Hepatocyte (in vitro differentiated cells): Measurements from ENCODE around the gene STS. TPM values are rescaled to one million over a fixed set of nuclear protein-coding genes. Genes with fewer than 3 reads are reported as not detected.

ENCODE experiments used
- DNase-seq: peaks from one replicate; pipeline ENCODE4 v3.0.0-alpha.2; 2016; ENCODE audit warnings: low spot score
- H2AFZ ChIP-seq: fragments of 200-600 bp; sonication (generic); 2 replicates; pipeline ENCODE4 v1.6.0; 2016; ENCODE audit warnings: antibody characterized with exemption, mild to moderate bottlenecking
- H3K27ac ChIP-seq: fragments of 200-600 bp; sonication (generic); 2 replicates; pipeline ENCODE4 v1.5.1; 2016; ENCODE audit warnings: mild to moderate bottlenecking
- H3K27me3 ChIP-seq: fragments of 200-600 bp; sonication (generic); 2 replicates; pipeline ENCODE4 v1.6.1; 2016
- H3K36me3 ChIP-seq: fragments of 200-600 bp; sonication (generic); replicated peaks from 2 replicates; pipeline ENCODE4 v1.5.1; 2016; ENCODE audit warnings: low read depth; ENCODE audit not compliant: insufficient read depth
- H3K4me1 ChIP-seq: fragments of 200-600 bp; sonication (generic); 2 replicates; pipeline ENCODE4 v1.5.1; 2016; ENCODE audit warnings: mild to moderate bottlenecking, moderate library complexity; ENCODE audit not compliant: insufficient read depth
- H3K4me2 ChIP-seq: fragments of 200-600 bp; sonication (generic); 2 replicates; pipeline ENCODE4 v1.6.0; 2016
- H3K4me3 ChIP-seq: fragments of 200-600 bp; sonication (generic); 2 replicates; pipeline ENCODE4 v1.5.1; 2016; ENCODE audit warnings: mild to moderate bottlenecking
- H3K79me2 ChIP-seq: fragments of 200-600 bp; sonication (generic); 2 replicates; pipeline ENCODE4 v1.6.0; 2017; ENCODE audit warnings: mild to moderate bottlenecking
- H3K9me2 ChIP-seq: fragments of 200-600 bp; sonication (generic); replicated peaks from 2 replicates; pipeline ENCODE4 v1.6.0; 2017; ENCODE audit warnings: mild to moderate bottlenecking; ENCODE audit not compliant: insufficient read depth
- H3K9me3 ChIP-seq: fragments of 200-600 bp; sonication (generic); 2 replicates; pipeline ENCODE4 v1.5.1; 2016; ENCODE audit warnings: low read depth, mild to moderate bottlenecking
- H4K20me1 ChIP-seq: fragments of 200-600 bp; sonication (generic); 2 replicates; pipeline ENCODE4 v1.6.0; 2016; ENCODE audit warnings: mild to moderate bottlenecking; ENCODE audit not compliant: insufficient read depth, poor library complexity, severe bottlenecking
- EZH2 ChIP-seq: fragments of 200-600 bp; sonication (generic); IDR thresholded peaks from 2 replicates; pipeline ENCODE4 v1.6.1; 2016; ENCODE audit warnings: antibody characterized with exemption, mild to moderate bottlenecking, borderline replicate concordance
- EZH2phosphoT487 ChIP-seq: fragments of 200-600 bp; sonication (generic); IDR thresholded peaks from one replicate; pipeline ENCODE4 v1.6.1; 2018; ENCODE audit warnings: antibody characterized with exemption, mild to moderate bottlenecking, low read depth, moderate library complexity; ENCODE audit not compliant: unreplicated experiment, severe bottlenecking
- WGBS: methylation state at CpG from one replicate; pipeline ENCODE4 v1.1.6; 2016; ENCODE audit warnings: low lambda C conversion rate; ENCODE audit errors: missing lambda C conversion rate; 5-methylcytosine and 5-hydroxymethylcytosine counted together
- polyA plus RNA-seq: library from polyadenylated mRNA; unstranded; fragments of >200 nt; fragmentation: Nextera tagmentation; extraction: Ambion mirVana; gene quantifications from 2 replicates; pipeline ENCODE4 v1.2.1, GENCODE V29; 2016
- total RNA-seq: library from RNA; depleted of rRNA; stranded (reverse); fragments of >200 nt; gene quantifications from 2 replicates; pipeline ENCODE4 v1.2.3, GENCODE V29; 2014
- TF ChIP-seq, protein P1 (sequence below): fragments of 200-600 bp; sonication (generic); IDR thresholded peaks from 2 replicates; pipeline ENCODE4 v1.5.1; 2016; ENCODE audit warnings: antibody characterized with exemption, mild to moderate bottlenecking; ENCODE audit not compliant: poor library complexity

STS gene
- total and polyA plus RNA-seq, 2 experiments from 2014 or later, result 4.4 to 6.5 TPM

DNA sequence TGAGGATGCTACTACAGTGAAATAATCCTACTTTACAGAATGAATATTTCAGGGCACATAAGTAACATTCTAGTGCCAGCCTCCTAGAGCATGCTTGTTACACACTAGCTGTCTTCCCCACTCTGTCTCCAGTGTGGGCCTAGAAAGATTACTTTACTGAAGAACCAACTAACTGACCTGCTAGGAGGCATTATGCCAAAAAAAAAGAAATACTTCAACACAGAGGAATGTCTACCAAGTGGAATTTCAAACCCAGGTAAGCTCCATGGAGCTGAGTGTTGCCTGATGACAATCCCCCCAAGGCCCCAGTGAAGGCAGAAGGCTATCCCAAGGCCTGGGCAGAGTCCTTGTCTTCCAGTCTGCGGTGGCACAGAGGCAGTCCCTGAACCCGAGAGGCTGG, 40.9 kb upstream of the STS start:
- TF ChIP-seq EZH2phosphoT487, result no peak
- Histone ChIP-seq H3K4me2 (no peak overlapping the region), H3K79me2 (no peaks in the 10 kb centered on the region)

DNA sequence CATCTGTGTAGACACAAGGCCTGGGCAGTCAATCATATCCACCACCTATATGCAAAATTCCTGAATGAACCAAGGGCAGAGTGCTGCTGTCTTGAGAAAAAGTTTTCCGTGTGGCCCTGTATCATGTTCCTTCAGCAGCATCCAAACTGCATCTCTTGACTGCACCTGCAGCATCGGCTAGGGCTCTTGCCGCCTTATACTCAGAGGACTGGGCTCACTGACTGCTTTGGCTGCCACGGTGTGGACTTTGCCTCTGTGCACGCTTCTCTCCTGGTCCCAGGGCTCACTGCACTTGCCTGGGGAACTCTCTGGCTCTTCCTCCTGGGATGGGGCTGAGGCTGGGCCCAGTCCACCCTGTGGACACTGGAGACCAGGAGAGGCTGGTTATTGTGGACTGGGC, 39.5 kb upstream of the STS start:
- no peaks in the 10 kb centered on the region for H3K27me3 ChIP-seq
- no peak for DNase-seq
- H3K79me2 ChIP-seq, result no peaks in the 10 kb centered on the region
- H3K9me2 ChIP-seq, result no peaks in the 10 kb centered on the region
- H3K36me3 ChIP-seq, result no peaks in the 10 kb centered on the region
- TF ChIP-seq, protein P1, sequence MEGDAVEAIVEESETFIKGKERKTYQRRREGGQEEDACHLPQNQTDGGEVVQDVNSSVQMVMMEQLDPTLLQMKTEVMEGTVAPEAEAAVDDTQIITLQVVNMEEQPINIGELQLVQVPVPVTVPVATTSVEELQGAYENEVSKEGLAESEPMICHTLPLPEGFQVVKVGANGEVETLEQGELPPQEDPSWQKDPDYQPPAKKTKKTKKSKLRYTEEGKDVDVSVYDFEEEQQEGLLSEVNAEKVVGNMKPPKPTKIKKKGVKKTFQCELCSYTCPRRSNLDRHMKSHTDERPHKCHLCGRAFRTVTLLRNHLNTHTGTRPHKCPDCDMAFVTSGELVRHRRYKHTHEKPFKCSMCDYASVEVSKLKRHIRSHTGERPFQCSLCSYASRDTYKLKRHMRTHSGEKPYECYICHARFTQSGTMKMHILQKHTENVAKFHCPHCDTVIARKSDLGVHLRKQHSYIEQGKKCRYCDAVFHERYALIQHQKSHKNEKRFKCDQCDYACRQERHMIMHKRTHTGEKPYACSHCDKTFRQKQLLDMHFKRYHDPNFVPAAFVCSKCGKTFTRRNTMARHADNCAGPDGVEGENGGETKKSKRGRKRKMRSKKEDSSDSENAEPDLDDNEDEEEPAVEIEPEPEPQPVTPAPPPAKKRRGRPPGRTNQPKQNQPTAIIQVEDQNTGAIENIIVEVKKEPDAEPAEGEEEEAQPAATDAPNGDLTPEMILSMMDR, result no peak
- TF ChIP-seq EZH2phosphoT487, result no peak
- TF ChIP-seq EZH2, result no peak
- H3K27ac ChIP-seq, result no peak overlapping the region
- no peaks in the 10 kb centered on the region for H4K20me1 ChIP-seq
- 85% methylated on average over 5 of the region's 5 CpGs for WGBS
- H3K4me3 ChIP-seq, result no peak overlapping the region
- H3K9me3 ChIP-seq, result no peaks in the 10 kb centered on the region
- H3K4me2 ChIP-seq, result no peak overlapping the region
- H3K4me1 ChIP-seq, result no peaks in the 10 kb centered on the region
- H2AFZ ChIP-seq, result no peak overlapping the region

More for the DNA sequence above, 40.9 kb upstream of the STS start:
- no peak for DNase-seq
- Histone ChIP-seq H2AFZ (no peak overlapping the region), H3K27me3 (no peaks in the 10 kb centered on the region), H3K4me1 (no peaks in the 10 kb centered on the region), H3K36me3 (no peaks in the 10 kb centered on the region), H4K20me1 (no peaks in the 10 kb centered on the region), H3K9me3 (no peaks in the 10 kb centered on the region), H3K27ac (no peak overlapping the region), H3K9me2 (no peaks in the 10 kb centered on the region), H3K4me3 (no peak overlapping the region)
- 77% methylated on average over 2 of the region's 2 CpGs for WGBS

DNA sequence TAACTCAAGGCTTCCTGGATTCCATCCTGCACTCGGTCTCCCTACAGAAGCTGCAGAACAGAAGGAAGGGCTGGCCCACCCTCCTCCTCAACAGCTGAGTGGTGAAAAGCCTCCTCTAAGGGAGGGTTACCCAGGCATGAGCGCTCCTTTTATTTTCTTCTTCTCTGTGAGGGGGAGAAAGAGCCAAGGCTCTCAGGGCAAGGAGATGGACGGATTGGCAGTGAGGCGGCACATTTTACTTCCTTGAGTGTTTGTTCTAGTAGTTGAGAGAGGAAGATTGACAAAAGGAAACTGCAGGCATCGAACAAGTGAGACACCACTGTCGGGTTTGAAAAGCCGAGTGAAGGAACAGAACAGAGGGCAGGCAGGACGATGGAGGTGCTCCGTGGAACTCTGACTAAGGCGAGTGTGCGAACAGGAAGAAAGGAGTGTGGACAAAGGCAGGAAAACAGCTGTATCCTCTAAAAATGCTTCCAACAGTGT, 38.4 kb upstream of the STS start:
- H2AFZ ChIP-seq, result no peak overlapping the region
- no peaks in the 10 kb centered on the region for H3K79me2 ChIP-seq
- DNase-seq, result no peak
- no peaks in the 10 kb centered on the region for H3K9me2 ChIP-seq
- no peaks in the 10 kb centered on the region for H3K4me1 ChIP-seq
- H3K27ac ChIP-seq, result peak overlapping the region; percentile 65
- H4K20me1 ChIP-seq, result no peaks in the 10 kb centered on the region
- 67% methylated on average over 11 of the region's 11 CpGs for WGBS
- no peaks in the 10 kb centered on the region for H3K9me3 ChIP-seq
- no peak for TF ChIP-seq EZH2phosphoT487
- TF ChIP-seq EZH2, result no peak
- TF ChIP-seq, protein P1, result no peak
- no peaks in the 10 kb centered on the region for H3K27me3 ChIP-seq
- peak overlapping the region; percentile 51 for H3K4me2 ChIP-seq
- H3K4me3 ChIP-seq, result no peak overlapping the region
- no peaks in the 10 kb centered on the region for H3K36me3 ChIP-seq

DNA sequence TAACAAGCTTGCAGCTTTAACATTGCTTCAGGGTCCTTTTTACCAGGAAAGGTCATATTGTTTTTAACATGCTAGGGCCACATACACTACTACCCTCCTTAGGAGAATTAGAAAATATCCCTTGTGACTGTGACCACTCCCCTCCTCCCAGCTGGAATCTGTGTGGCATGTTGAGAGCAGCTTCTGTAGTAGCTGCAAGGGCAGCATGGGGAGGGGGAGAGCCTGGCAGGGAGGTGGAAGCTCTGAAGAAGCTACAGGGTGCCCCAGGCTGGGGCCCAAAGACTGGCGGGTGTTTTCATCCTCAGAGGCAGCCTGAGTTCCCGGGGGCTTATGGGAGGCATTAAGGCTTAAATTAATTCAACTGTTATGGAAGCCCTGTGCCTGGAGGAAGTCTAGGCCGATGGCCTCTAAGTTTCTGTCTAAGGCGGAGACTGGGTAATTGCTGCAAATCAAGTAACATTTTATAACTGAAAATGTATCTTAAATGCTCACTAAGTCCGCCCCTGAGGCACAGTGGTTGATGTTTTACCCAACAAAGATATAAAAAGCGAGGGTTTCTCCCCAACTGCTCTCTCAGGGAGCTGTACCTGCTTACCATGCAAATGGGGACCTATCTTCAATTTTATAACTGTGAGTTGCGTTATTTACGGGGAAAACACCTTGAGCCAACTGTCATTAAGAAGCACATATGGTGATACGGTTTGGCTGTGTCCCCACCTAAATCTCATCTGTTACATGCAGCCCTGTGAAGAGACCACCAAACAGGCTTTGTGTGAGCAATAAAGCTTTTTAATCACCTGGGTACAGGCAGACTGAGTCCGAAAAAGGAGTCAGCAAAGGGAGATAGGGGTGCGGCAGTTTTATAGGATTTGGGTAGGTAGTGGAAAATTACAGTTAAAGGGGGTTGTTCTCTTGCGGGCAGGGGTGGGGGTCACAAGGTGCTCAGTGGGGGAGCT, 37.4 kb upstream of the STS start:
- Histone ChIP-seq H3K9me3 (no peaks in the 10 kb centered on the region), H3K4me3 (no peak overlapping the region), H3K9me2 (no peaks in the 10 kb centered on the region), H3K4me1 (no peaks in the 10 kb centered on the region), H4K20me1 (no peaks in the 10 kb centered on the region), H3K27me3 (no peaks in the 10 kb centered on the region), H3K79me2 (no peaks in the 10 kb centered on the region), H2AFZ (no peak overlapping the region), H3K4me2 (no peak overlapping the region), H3K27ac (no peak overlapping the region), H3K36me3 (no peaks in the 10 kb centered on the region)
- TF ChIP-seq EZH2phosphoT487 (no peak), EZH2 (no peak)
- TF ChIP-seq, protein P1, result no peak
- DNase-seq, result no peak
- WGBS, result 66% methylated on average over 12 of the region's 12 CpGs
